Measurements from ENCODE around the gene PPP1R15B. TPM values are rescaled to one million over a fixed set of nuclear protein-coding genes. Genes with fewer than 3 reads are reported as not detected.

Gene PPP1R15B
- total RNA-seq, 1 donor from 2014 or later, result 70.6 TPM

DNA sequence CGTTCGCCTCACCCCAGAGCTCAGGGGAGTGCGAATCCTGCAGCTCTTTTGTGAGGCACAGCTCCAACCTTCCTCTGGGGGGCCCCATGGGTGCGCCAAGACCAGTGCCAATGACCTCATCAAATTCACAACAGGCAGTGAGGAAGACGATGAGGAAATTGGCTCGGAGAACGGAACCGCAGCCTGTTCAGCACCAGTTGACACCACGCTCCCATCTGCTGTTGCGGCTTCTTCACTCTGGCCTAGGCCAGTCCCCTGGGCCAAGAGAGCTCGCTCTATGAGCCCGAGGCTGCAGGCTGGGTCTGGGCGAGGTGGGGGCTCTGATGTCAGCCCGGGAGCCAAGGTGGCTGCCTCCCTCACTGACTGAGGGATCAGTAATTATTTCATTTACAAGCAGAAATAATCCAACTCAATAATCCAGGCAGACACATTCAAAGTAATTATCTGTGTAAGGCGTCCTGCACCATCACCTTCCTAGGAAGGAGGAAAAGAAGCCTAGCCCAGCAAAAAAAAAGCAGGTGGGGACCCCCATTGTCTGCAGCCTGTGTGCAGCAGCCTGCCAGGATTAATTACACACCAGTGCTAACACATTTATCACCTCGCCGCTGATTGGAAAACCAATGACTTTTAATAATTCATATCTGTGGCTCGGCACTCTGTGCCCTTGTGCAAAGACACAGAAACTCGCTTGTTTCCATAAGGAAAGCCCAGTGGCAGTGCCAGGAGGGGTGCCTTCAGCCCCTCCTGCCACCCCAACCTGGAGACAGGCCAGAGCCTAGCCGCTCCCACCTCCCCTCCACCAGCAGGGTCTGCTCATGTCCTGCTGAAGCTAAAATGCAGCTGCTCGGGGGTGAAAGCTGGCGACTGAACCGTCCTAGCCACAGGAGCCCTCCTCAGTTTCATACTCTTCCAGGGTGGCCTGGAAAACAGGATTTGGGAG lies 53.8 kb downstream of the PPP1R15B start:
- intact Hi-C loops (cut with micrococcal nuclease), result no loop called here
- DNase-seq (no peak), ATAC-seq (ENCODE audit: low read depth) (peak; percentile 77)
- TF ChIP-seq, protein P1, sequence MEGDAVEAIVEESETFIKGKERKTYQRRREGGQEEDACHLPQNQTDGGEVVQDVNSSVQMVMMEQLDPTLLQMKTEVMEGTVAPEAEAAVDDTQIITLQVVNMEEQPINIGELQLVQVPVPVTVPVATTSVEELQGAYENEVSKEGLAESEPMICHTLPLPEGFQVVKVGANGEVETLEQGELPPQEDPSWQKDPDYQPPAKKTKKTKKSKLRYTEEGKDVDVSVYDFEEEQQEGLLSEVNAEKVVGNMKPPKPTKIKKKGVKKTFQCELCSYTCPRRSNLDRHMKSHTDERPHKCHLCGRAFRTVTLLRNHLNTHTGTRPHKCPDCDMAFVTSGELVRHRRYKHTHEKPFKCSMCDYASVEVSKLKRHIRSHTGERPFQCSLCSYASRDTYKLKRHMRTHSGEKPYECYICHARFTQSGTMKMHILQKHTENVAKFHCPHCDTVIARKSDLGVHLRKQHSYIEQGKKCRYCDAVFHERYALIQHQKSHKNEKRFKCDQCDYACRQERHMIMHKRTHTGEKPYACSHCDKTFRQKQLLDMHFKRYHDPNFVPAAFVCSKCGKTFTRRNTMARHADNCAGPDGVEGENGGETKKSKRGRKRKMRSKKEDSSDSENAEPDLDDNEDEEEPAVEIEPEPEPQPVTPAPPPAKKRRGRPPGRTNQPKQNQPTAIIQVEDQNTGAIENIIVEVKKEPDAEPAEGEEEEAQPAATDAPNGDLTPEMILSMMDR (IDR thresholded peaks at IDR 0.05), result no peak
- CTCF ChIA-PET, result interaction anchor here (0.9 to 2.1 kb wide), 3 partner anchors 41 to 196 kb away, joined by 3 to 5 read pairs (median 3); no protein-coding TSS in a partner anchor
- POLR2A ChIA-PET, result interaction anchor here (0.5 kb wide), 1 partner anchor 34 kb away, joined by 3 read pairs; no protein-coding TSS in a partner anchor
- Mint-ChIP-seq H3K27me3 (peaks cover 34% of the 10 kb centered on the region), H3K36me3 (ENCODE audit: low read depth) (no peaks in the 10 kb centered on the region), H3K9me3 (no peaks in the 10 kb centered on the region), H3K4me3 (no peak overlapping the region), H3K27ac (no peak overlapping the region), H3K4me1 (peaks cover 9% of the 10 kb centered on the region)

- no peaks in the 10 kb centered on the region for H3K9me3 Mint-ChIP-seq
- TF ChIP-seq, protein P1 (IDR thresholded peaks at IDR 0.05), result no peak
- peaks cover 8% of the 10 kb centered on the region for H3K4me1 Mint-ChIP-seq
- no peak overlapping the region for H3K27ac Mint-ChIP-seq
- no peaks in the 10 kb centered on the region for H3K36me3 Mint-ChIP-seq (ENCODE audit: low read depth)
- no peak for ATAC-seq (ENCODE audit: low read depth)
- ChIA-PET POLR2A (interaction anchor here (0.5 kb wide), 1 partner anchor 35 kb away, joined by 3 read pairs; no protein-coding TSS in a partner anchor), CTCF (interaction anchor here (0.9 to 2.1 kb wide), 2 partner anchors 42 to 195 kb away, joined by 3 to 5 read pairs; no protein-coding TSS in a partner anchor)
- no peak for DNase-seq
- intact Hi-C loops (cut with micrococcal nuclease), result no loop called here
- peaks cover 27% of the 10 kb centered on the region for H3K27me3 Mint-ChIP-seq
- H3K4me3 Mint-ChIP-seq, result no peak overlapping the region
These were observed 54.6 kb downstream of the PPP1R15B start for GRCh38 chr1:204356997-204357396.

DNA sequence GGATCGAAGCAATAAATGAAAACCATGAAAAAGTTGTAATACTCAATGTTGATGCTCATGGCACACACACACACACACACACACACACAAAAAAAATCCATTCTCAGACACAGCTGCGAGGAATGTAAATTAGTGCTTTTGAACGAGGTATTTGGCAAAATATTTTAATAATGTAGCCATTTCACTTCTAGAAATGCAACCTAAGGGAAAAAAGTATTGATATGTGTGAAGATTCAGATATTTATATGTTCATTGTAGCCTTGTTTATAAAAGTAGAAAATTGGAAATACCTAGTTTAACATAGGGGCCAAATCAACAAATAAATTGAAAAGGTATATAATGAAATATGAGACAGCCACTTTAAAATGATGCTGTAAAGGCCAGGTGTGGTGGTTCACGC lies 55.7 kb downstream of the PPP1R15B start:
- no peak for ATAC-seq (ENCODE audit: low read depth)
- Mint-ChIP-seq H3K27me3 (peaks cover 21% of the 10 kb centered on the region), H3K4me3 (no peak overlapping the region), H3K27ac (no peak overlapping the region), H3K9me3 (no peaks in the 10 kb centered on the region), H3K36me3 (ENCODE audit: low read depth) (no peaks in the 10 kb centered on the region), H3K4me1 (peaks cover 8% of the 10 kb centered on the region)
- intact Hi-C loops (cut with micrococcal nuclease), result no loop called here
- TF ChIP-seq, protein P1 (IDR thresholded peaks at IDR 0.05), result no peak
- DNase-seq, result no peak
- ChIA-PET CTCF (interaction anchor here (2.2 kb wide), 1 partner anchor 7 kb away, joined by 9 read pairs; no protein-coding TSS in a partner anchor), POLR2A (no interaction called here)

- Mint-ChIP-seq H3K27ac (no peak overlapping the region), H3K36me3 (ENCODE audit: low read depth) (no peaks in the 10 kb centered on the region), H3K9me3 (no peaks in the 10 kb centered on the region), H3K4me3 (no peak overlapping the region), H3K27me3 (peaks cover 25% of the 10 kb centered on the region), H3K4me1 (peaks cover 8% of the 10 kb centered on the region)
- POLR2A ChIA-PET, result no interaction called here
- no peak for DNase-seq
- intact Hi-C loops (cut with micrococcal nuclease), result no loop called here
- no peak for ATAC-seq (ENCODE audit: low read depth)
- TF ChIP-seq, protein P1 (IDR thresholded peaks at IDR 0.05), result no peak
- CTCF ChIA-PET, result interaction anchor here (2.2 kb wide), 1 partner anchor 9 kb away, joined by 9 read pairs; no protein-coding TSS in a partner anchor
These were observed 57.0 kb downstream of the PPP1R15B start for GRCh38 chr1:204354579-204354978.

Other genes with a start within 250 kb of the PPP1R15B start
- not detected in 2 replicates for gene REN, start 245.5 kb downstream of the PPP1R15B start, total RNA-seq
- not detected in 2 replicates for gene KISS1, start 215.3 kb downstream of the PPP1R15B start, total RNA-seq
- not detected in 2 replicates for gene GOLT1A, start 197.8 kb downstream of the PPP1R15B start, total RNA-seq
- 0.61 and 0.62 TPM in 2 replicates for gene PLEKHA6, start 51.9 kb downstream of the PPP1R15B start, total RNA-seq
- gene PIK3C2B, start 83.0 kb upstream of the PPP1R15B start, total RNA-seq, result 127 and 151 TPM in 2 replicates
- gene MDM4, start 104.6 kb upstream of the PPP1R15B start, total RNA-seq, result 221 and 264 TPM in 2 replicates